HEK293T (cell line): Measurements from ENCODE around the gene FERMT1.

Experiments
- LEF1 ChIP-seq: fragments of 450-650 bp; IDR thresholded peaks from 2 replicates; pipeline ENCODE4 v1.6.1; 2017; ENCODE audit warnings: mild to moderate bottlenecking, borderline replicate concordance
- NFRKB ChIP-seq: fragments of 450-650 bp; IDR thresholded peaks from 2 replicates; pipeline ENCODE4 v1.6.1; 2016; ENCODE audit warnings: mild to moderate bottlenecking, moderate library complexity
- SP1 ChIP-seq: fragments of 450-650 bp; IDR thresholded peaks from 2 replicates; pipeline ENCODE4 v1.6.1; 2017
- SUZ12 ChIP-seq: fragments of 450-650 bp; IDR thresholded peaks from 2 replicates; pipeline ENCODE4 v1.6.1; 2016; ENCODE audit warnings: mild to moderate bottlenecking

GRCh38 chr20:6122873-6123648, at the start of gene FERMT1:
- no peak for TF ChIP-seq NFRKB
- no peak for TF ChIP-seq SUZ12
- TF ChIP-seq LEF1: no peak
- TF ChIP-seq SP1: no peak
